Esophagus squamous epithelium (tissue), 5 donors: ENCODE results near the gene ARL6. TPM values are rescaled to one million over a fixed set of nuclear protein-coding genes. Genes with fewer than 3 reads are reported as not detected.

ENCODE experiments used
- DNase-seq: peaks from one replicate; lab custom pipeline; 2025; lab: John Stamatoyannopoulos, UW
- H3K27ac ChIP-seq, 4 donors: fragments of 200-600 bp; sonication (generic); one replicate each; pipeline ENCODE4 v1.5.1; 2016 to 2019; ENCODE audit warnings: mild to moderate bottlenecking in 1 of 4
- H3K27me3 ChIP-seq, 4 donors: fragments of 200-600 bp; sonication (generic); 1 replicate in 3 of 4; 2 replicates in 1 of 4; pipeline versions ENCODE4 v1.5.1 to v1.6.0; 2017 to 2021; ENCODE audit warnings: antibody characterized with exemption in 1 of 4
- H3K36me3 ChIP-seq, 3 donors: fragments of 200-600 bp; sonication (generic); one replicate each; pipeline ENCODE4 v1.5.1; 2016 to 2019
- H3K4me1 ChIP-seq, 3 donors: fragments of 200-600 bp; sonication (generic); one replicate each; pipeline ENCODE4 v1.5.1; 2017 to 2019
- H3K4me3 ChIP-seq, 4 donors: fragments of 200-600 bp; sonication (generic); 1 replicate in 3 of 4; 2 replicates in 1 of 4; pipeline ENCODE4 v1.5.1; 2016 to 2019; ENCODE audit warnings: mild to moderate bottlenecking in 2 of 4, moderate library complexity in 1 of 4
- H3K9me3 ChIP-seq, 3 donors: fragments of 200-600 bp; sonication (generic); one replicate each; pipeline ENCODE4 v1.5.1; 2016 to 2019
- POLR2A ChIP-seq, 4 donors: fragments of 450-650 bp; IDR thresholded peaks; one replicate each; pipeline ENCODE4 v1.6.1; 2017; ENCODE audit warnings: antibody characterized with exemption in 4 of 4, mild to moderate bottlenecking in 4 of 4, moderate library complexity in 3 of 4
- WGBS, 2 donors: methylation state at CpG; one replicate each; pipeline ENCODE4 v1.1.5; 2018; 5-methylcytosine and 5-hydroxymethylcytosine counted together
- intact Hi-C: fragments of 100-400 bp; cut with DNase I; formaldehyde crosslinking; loops from one replicate; pipeline ENCODE4 v1.15.0; 2022
- total RNA-seq, 4 donors: library from RNA; depleted of rRNA; stranded (reverse); fragments of >200 nt; gene quantifications; one replicate each; pipeline ENCODE4 v1.1.0, GENCODE V29; 2016
- TF ChIP-seq, protein P1 (sequence below), 6 experiments: fragments of 450-650 bp in 4 of 6; fragments of 200-600 bp in 2 of 6; sonication (generic) in 2 of 6; IDR thresholded peaks; one replicate each; pipeline ENCODE4 v1.5.1; 2016 to 2019; ENCODE audit warnings: antibody characterized with exemption in 6 of 6, mild to moderate bottlenecking in 4 of 6, moderate library complexity in 4 of 6
- donor health status: DM: yes; HTN: yes; CAD: no.

The ARL6 gene, protein sequence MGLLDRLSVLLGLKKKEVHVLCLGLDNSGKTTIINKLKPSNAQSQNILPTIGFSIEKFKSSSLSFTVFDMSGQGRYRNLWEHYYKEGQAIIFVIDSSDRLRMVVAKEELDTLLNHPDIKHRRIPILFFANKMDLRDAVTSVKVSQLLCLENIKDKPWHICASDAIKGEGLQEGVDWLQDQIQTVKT
- 1 to 10 TPM; 3.6 to 5.9 (median 4.1) TPM for total RNA-seq

DNA sequence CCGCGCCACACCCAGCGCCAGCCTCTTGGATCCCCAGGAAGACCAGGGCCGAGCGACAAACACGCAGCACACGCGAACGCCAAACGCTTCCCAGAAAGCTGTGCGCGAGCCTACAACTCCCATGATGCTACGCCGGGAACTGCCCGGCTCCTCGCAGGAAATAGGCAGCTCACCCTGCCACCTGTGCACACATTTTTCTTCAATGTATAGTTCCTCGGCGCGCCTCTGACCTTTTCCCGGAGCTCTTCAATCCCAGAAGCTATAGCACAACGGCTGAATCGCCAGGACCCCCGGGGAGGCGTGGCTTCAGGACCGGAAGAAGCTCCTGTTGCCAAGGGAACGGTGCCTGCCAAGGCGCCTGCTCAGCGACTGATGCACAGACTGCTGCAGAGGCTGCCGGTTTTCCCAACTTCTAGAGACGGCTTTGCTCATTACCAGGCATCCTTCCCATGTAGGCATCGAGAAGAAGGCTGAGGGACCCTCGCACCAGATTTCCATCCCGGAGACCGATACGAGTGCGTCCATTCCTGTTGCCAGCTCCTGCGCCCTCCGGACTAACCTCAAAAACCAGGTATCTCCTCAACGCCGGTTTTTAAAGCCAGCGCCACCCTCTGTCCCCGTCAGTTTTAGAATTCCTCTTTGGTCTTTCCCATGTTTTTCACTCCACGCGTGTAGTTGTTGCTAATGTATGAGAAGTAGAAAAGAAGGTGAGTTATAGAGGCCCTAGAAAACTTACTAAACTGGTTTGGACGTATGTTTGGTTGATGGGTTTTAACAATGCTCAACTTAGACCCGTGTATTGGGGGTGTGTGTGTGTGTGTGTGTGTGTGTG lies at the start of gene ARL6:
ARL6 (plus strand) TSS at position 352 of the 832 bp plus-strand sequence. CDS start 3,350 bp downstream, outside the sequence.
- Histone ChIP-seq H3K4me1 (peaks cover 4 to 28% (median 6%) of the 10 kb centered on the region in 3 donors), H3K27ac (peak within 1 kb of the TSS; percentile 50 to 80 (median 74)), H3K9me3 (no peaks in the 10 kb centered on the region), H3K4me3 (peak within 1 kb of the TSS; percentile 69 to 78 (median 73)), H3K27me3 (no peaks in the 10 kb centered on the region), H3K36me3 (peaks cover 0 to 4% (median 0%) of the 10 kb centered on the region in 3 donors)
- TF ChIP-seq, protein P1, sequence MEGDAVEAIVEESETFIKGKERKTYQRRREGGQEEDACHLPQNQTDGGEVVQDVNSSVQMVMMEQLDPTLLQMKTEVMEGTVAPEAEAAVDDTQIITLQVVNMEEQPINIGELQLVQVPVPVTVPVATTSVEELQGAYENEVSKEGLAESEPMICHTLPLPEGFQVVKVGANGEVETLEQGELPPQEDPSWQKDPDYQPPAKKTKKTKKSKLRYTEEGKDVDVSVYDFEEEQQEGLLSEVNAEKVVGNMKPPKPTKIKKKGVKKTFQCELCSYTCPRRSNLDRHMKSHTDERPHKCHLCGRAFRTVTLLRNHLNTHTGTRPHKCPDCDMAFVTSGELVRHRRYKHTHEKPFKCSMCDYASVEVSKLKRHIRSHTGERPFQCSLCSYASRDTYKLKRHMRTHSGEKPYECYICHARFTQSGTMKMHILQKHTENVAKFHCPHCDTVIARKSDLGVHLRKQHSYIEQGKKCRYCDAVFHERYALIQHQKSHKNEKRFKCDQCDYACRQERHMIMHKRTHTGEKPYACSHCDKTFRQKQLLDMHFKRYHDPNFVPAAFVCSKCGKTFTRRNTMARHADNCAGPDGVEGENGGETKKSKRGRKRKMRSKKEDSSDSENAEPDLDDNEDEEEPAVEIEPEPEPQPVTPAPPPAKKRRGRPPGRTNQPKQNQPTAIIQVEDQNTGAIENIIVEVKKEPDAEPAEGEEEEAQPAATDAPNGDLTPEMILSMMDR (IDR thresholded peaks at IDR 0.05), result no peak
- TF ChIP-seq POLR2A (IDR thresholded peaks at IDR 0.05), result no peak
- intact Hi-C loops, result no loop called here
- WGBS, 2 donors, result 0% methylated on average over 17 to 45 of the region's 46 CpGs
- DNase-seq, result peak; percentile 34

DNA sequence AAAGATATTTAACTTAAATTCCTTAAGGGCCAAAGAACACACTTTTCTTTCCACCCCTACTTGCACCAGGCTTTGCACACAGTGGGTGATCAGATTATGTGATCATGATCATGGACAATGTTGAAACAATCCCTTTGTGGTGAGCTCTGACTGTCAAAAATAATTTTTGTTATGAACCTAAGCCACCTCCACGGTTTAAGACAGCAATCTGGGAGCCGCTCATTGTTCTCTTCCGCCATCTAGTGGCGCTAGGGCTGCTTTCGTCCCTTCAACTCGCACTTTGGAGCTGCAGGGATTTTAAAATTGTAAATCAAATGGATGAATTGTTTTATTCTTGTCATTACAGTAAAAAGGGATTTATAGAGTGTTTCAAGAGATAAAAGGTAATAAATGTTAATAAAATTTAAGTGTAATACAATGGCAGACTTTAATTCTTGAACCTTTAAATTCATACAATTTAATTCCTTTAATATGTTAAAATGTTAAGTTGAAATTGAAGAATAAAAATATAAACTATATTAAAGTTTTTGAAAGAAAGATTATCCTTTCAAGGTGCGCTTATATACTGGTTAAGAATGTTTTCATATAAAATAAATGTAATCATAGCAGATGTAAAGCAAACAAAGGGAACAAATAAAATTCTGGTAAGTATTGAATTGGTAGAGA lies 45.3 kb upstream of the ARL6 start:
- H3K27ac ChIP-seq, result no peak overlapping the region
- no peaks in the 10 kb centered on the region for H3K4me1 ChIP-seq
- no peaks in the 10 kb centered on the region for H3K27me3 ChIP-seq
- TF ChIP-seq, protein P1 (IDR thresholded peaks at IDR 0.05), result peak; percentile 48 to 84 (median 72)
- no peak for TF ChIP-seq POLR2A (IDR thresholded peaks at IDR 0.05)
- no peaks in the 10 kb centered on the region for H3K9me3 ChIP-seq
- peak overlapping the region in 1 of 4 donors; percentile 47 for H3K4me3 ChIP-seq
- H3K36me3 ChIP-seq, result no peaks in the 10 kb centered on the region
- WGBS, 2 donors, result 3% methylated on average over 7 of the region's 7 CpGs
- intact Hi-C loops, result no loop called here
- no peak for DNase-seq

DNA sequence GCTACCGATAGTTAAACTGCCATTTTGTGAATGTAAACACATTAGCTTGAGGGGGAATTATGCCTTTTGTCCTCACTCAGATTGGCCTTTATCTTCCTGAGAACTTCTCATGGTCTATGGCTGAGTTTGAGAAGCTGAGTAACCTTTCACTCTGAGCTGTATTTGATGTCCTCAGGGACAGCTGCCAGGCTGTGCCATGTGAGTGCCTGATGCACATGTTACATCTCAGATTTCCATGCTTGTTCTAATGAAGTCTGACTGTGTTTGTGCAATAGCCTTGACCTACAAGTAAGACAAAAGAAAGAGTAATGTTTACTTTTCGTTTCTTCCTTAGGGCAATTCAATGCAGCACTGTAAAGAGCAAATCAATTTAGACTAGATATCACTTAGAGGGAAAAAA lies 44.1 kb upstream of the ARL6 start:
- H3K27me3 ChIP-seq, result no peaks in the 10 kb centered on the region
- 38 to 53% methylated on average over 2 of the region's 2 CpGs for WGBS, 2 donors
- no peak overlapping the region for H3K4me3 ChIP-seq
- TF ChIP-seq, protein P1 (IDR thresholded peaks at IDR 0.05), result no peak
- no peak for TF ChIP-seq POLR2A (IDR thresholded peaks at IDR 0.05)
- H3K27ac ChIP-seq, result no peak overlapping the region
- H3K9me3 ChIP-seq, result no peaks in the 10 kb centered on the region
- intact Hi-C loops, result no loop called here
- DNase-seq, result no peak
- H3K36me3 ChIP-seq, result no peaks in the 10 kb centered on the region
- H3K4me1 ChIP-seq, result no peaks in the 10 kb centered on the region

DNA sequence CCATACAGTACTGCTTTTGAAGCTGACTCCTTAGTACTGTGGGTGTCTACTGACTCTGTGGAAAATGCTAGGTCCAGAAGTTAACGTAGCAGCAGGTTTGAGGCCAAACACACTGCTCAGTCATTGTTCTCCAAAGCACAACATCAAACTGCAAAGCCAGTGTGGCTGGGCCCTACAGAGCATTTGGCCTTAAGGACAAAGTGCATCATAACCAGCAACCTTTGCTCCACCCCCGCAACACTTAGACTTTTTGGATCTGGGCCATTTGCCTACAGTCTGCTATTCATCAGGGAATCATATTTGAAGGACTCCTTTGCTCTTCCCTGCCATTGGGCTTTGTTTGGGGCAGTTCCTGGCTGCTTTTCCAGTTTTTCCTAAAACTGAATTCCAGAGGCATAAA lies 43.1 kb upstream of the ARL6 start:
- TF ChIP-seq POLR2A (IDR thresholded peaks at IDR 0.05), result no peak
- TF ChIP-seq, protein P1 (IDR thresholded peaks at IDR 0.05), result no peak
- Histone ChIP-seq H3K9me3 (no peaks in the 10 kb centered on the region), H3K27ac (no peak overlapping the region), H3K4me3 (no peak overlapping the region), H3K4me1 (no peaks in the 10 kb centered on the region), H3K27me3 (no peaks in the 10 kb centered on the region), H3K36me3 (no peaks in the 10 kb centered on the region)
- intact Hi-C loops, result no loop called here
- no peak for DNase-seq
- WGBS, 2 donors, result 92 to 93% methylated on average over 2 of the region's 2 CpGs
